Measurements from ENCODE around the gene GTF2IRD1.

GTF2IRD1 gene

DNA sequence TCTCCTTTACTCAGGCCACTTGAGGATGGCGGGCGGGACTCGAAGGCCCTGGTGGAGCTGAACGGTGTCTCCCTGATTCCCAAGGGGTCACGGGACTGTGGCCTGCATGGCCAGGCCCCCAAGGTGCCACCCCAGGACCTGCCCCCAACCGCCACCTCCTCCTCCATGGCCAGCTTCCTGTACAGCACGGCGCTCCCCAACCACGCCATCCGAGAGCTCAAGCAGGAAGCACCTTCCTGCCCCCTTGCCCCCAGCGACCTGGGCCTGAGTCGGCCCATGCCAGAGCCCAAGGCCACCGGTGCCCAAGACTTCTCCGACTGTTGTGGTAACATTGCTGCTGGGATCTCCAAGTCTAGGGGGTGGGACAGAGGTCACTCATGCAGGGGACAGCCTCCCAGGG, 65.7 kb downstream of the GTF2IRD1 start:
- TF ChIP-seq, protein P1, sequence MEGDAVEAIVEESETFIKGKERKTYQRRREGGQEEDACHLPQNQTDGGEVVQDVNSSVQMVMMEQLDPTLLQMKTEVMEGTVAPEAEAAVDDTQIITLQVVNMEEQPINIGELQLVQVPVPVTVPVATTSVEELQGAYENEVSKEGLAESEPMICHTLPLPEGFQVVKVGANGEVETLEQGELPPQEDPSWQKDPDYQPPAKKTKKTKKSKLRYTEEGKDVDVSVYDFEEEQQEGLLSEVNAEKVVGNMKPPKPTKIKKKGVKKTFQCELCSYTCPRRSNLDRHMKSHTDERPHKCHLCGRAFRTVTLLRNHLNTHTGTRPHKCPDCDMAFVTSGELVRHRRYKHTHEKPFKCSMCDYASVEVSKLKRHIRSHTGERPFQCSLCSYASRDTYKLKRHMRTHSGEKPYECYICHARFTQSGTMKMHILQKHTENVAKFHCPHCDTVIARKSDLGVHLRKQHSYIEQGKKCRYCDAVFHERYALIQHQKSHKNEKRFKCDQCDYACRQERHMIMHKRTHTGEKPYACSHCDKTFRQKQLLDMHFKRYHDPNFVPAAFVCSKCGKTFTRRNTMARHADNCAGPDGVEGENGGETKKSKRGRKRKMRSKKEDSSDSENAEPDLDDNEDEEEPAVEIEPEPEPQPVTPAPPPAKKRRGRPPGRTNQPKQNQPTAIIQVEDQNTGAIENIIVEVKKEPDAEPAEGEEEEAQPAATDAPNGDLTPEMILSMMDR (IDR thresholded peaks at IDR 0.05; ENCODE audit: low read depth, low read length, missing control alignments), result no peak
- no peak for DNase-seq (ENCODE audit: low read depth)
- H3K4me3 ChIP-seq (ENCODE audit: low read depth, low read length), result no peak overlapping the region

DNA sequence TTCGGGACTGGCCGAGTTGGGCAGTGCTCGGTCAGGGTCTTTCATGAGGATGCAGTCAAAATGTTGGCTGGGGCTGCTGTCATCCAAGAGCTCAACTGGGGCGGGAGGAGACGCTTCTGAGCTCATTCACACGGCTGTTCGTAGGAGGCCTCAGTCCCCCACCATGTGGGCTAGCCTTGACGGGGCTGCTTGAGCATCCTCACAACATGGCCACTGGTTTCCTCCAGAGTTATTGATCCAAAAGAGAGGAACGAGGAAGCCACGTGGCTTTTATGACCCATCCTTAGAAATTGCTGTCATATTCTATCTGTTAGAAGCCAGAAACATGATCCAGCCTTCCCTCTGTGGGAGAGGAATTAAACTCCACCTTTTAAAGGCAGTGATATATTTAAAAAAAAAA, 68.1 kb downstream of the GTF2IRD1 start:
- H3K4me3 ChIP-seq (ENCODE audit: low read depth, low read length), result no peak overlapping the region
- TF ChIP-seq, protein P1 (IDR thresholded peaks at IDR 0.05; ENCODE audit: low read depth, low read length, missing control alignments), result no peak
- DNase-seq (ENCODE audit: low read depth), result no peak

DNA sequence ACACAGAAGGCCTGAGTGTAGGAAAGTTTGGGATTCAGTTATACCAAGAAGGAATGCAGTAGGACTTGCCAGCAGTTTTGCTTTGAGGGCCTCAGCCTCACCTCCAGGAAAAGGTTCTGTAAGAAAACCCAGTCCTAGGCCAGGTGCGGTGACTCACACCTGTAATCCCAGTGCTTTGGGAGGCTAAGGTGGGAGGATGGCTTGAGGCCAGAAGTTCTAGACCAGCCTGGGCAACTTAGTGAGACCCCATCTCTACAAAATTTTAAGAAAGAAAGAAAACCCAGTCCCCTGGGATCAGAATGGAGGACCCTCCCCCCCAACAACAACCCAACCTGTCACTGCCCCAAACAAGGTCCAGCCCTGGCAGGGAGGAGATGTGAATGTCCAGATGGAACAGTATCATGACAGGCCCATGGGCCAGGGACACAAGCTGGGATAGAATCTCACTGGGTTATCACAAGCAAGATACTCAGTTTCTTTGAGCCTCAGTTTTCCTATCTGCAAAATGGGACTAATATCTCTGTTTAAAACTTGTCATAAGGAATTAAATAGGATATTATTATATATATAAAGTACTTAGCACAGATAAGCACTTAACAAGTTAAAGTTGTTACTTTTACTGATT, 68.7 kb downstream of the GTF2IRD1 start:
- no peak for DNase-seq (ENCODE audit: low read depth)
- no peak overlapping the region for H3K4me3 ChIP-seq (ENCODE audit: low read depth, low read length)
- TF ChIP-seq, protein P1 (IDR thresholded peaks at IDR 0.05; ENCODE audit: low read depth, low read length, missing control alignments), result no peak

DNA sequence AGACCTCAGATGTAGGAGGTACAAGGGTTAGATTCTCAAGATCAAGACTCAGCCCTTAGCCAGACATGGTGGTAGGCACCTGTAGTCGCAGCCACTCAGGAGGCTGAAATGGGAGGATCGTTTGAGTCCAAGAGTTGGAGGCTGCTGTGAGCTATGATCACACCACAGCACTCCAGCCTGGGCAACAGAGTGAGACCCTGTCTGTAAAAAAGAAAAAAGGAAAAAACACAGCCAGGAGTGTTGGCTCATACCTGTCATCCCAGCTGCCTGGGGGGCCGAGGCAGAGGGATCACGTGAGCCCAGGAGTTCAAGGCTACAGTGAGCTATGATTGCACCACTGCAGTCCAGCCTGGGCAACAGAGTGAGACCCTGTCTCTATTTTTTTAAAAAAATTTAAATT, 69.3 kb downstream of the GTF2IRD1 start:
- H3K4me3 ChIP-seq (ENCODE audit: low read depth, low read length), result no peak overlapping the region
- DNase-seq (ENCODE audit: low read depth), result no peak
- TF ChIP-seq, protein P1 (IDR thresholded peaks at IDR 0.05; ENCODE audit: low read depth, low read length, missing control alignments), result no peak

DNA sequence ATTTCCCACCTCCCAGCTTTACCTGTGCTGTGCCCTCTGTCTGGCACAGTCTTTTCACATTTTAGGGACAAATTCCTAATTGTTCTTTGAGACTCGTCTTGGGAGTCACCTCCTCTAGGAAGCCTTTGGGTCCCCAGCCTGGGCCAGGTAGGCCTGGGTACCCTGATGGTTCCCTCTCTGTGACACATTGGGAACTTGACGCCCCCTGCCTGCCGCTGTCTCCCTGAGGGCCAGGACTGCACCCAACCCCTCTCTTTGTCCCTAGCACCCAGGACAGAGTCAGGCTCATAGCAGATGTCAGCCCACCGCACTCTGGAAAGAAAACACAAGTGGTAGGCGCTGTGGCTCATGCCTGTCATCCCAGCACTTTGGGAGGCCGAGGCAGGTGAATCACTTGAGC, 71.4 kb downstream of the GTF2IRD1 start:
- TF ChIP-seq, protein P1 (IDR thresholded peaks at IDR 0.05; ENCODE audit: low read depth, low read length, missing control alignments), result no peak
- no peak for DNase-seq (ENCODE audit: low read depth)
- no peak overlapping the region for H3K4me3 ChIP-seq (ENCODE audit: low read depth, low read length)

DNA sequence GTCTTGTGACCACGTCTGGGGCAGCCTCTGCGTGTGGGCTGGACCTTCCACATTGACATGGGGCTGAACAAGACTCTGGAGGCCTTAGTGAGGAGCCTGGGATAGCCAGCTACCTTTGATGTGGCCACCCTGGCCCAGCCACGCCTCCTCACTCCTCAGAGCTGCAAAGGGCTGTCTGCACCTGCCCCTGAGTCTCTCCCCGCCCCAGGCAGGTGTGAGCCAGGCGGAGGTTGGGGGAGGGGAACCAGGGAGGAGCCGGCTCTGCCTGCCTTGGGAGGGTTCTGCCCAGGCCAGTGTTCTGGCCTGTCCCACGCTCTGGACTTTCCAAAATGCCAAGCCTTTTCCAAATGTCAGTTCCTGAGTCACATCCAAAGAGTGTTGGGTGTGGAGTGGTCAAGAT, 72.2 kb downstream of the GTF2IRD1 start:
- H3K4me3 ChIP-seq (ENCODE audit: low read depth, low read length), result no peak overlapping the region
- TF ChIP-seq, protein P1 (IDR thresholded peaks at IDR 0.05; ENCODE audit: low read depth, low read length, missing control alignments), result no peak
- DNase-seq (ENCODE audit: low read depth), result no peak

DNA sequence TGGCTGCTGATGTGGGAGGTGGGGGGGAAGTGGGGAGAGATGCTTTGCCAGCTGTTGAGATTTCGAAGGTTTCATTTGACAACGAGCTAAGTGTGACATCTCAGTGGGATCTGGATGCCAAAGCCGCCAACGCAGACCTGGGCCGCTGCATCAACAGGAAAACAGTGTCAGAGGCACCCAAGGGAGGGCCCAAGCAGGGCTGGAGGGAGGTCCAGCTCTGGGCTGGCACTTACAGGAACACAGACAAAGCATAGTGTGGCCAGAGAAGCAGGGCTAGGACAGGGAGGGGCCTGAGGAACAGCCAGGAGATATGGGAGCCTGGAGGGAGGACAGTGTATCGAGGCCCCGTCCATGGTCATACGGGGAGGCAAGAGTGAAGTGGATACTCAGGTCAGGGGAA, 73.1 kb downstream of the GTF2IRD1 start:
- no peak overlapping the region for H3K4me3 ChIP-seq (ENCODE audit: low read depth, low read length)
- TF ChIP-seq, protein P1 (IDR thresholded peaks at IDR 0.05; ENCODE audit: low read depth, low read length, missing control alignments), result no peak
- DNase-seq (ENCODE audit: low read depth), result no peak

Measured in GM12864 (cell line).